Kidney (tissue), 14 donors: ENCODE data around the gene RGS1. TPM values are rescaled to one million over a fixed set of nuclear protein-coding genes. Genes with fewer than 3 reads are reported as not detected.

Source experiments
- DNase-seq, 5 donors: peaks; one replicate each; pipeline ENCODE4 v3.0.0-alpha.2; 2013 to 2020
- FAIRE-seq: peaks from 2 replicates; lab custom pipeline; 2012; peaks lifted over from hg19 to GRCh38; lab: Jason Lieb, UNC
- H3K27ac ChIP-seq, 2 donors: one replicate each; pipeline ENCODE4 v1.7.0; 2013; ENCODE audit warnings: low read depth in 2 of 2, low read length in 2 of 2, inconsistent platforms in 1 of 2
- H3K27me3 ChIP-seq: one replicate; pipeline ENCODE4 v1.7.1; 2013; ENCODE audit warnings: low read length, inconsistent platforms; ENCODE audit not compliant: control insufficient read depth, insufficient read depth
- H3K36me3 ChIP-seq, 3 donors: one replicate each; pipeline versions ENCODE4 v1.7.0 to v1.7.1; 2013; ENCODE audit warnings: low read length in 3 of 3, control low read depth in 1 of 3, inconsistent platforms in 1 of 3; ENCODE audit not compliant: insufficient read depth in 3 of 3, control insufficient read depth in 2 of 3
- H3K4me1 ChIP-seq, 3 donors: one replicate each; pipeline versions ENCODE4 v1.7.0 to v1.7.1; 2013; ENCODE audit warnings: low read length in 3 of 3, inconsistent platforms in 1 of 3, low read depth in 1 of 3; ENCODE audit not compliant: control insufficient read depth in 2 of 3, insufficient read depth in 2 of 3
- H3K4me3 ChIP-seq, 3 donors: one replicate each; pipeline versions ENCODE4 v1.7.0 to v1.8.1; 2013; ENCODE audit warnings: low read length in 3 of 3, control low read depth in 1 of 3, inconsistent platforms in 1 of 3
- H3K9ac ChIP-seq, 3 donors: one replicate each; pipeline versions ENCODE4 v1.7.0 to v1.7.1; 2013; ENCODE audit warnings: low read length in 3 of 3, control low read depth in 1 of 3, inconsistent platforms in 1 of 3
- H3K9me3 ChIP-seq, 3 donors: one replicate each; pipeline versions ENCODE4 v1.7.0 to v1.7.1; 2013; ENCODE audit warnings: low read length in 3 of 3, control low read depth in 1 of 3, inconsistent platforms in 1 of 3; ENCODE audit not compliant: control insufficient read depth in 2 of 3, insufficient read depth in 1 of 3
- intact Hi-C: fragments of 100-400 bp; cut with DNase I; formaldehyde crosslinking; loops from one replicate; pipeline ENCODE4 v1.11.1; 2022
- polyA plus RNA-seq: library from polyadenylated mRNA; stranded (reverse); fragments of 350-450 nt; fragmentation: Illumina TruSeq; extraction: RNeasy Lipid Tissue Mini Kit (QIAGEN cat#74804); gene quantifications from one replicate; pipeline ENCODE4 v1.2.3, GENCODE V29; 2014; ENCODE audit warnings: low read depth, low replicate concordance; ENCODE audit not compliant: insufficient read depth
- total RNA-seq: library from RNA; stranded (reverse); fragmentation: NEBNext Ultra II Directional; extraction: Animal tissue kit (Norgen Biotek cat#: 25700); gene quantifications from one replicate; pipeline ENCODE4 v1.2.1, GENCODE V29; 2021
- TF ChIP-seq, protein P1 (sequence below): IDR thresholded peaks from 3 replicates; pipeline ENCODE4 v1.5.1; 2012; ENCODE audit warnings: mild to moderate bottlenecking, moderate library complexity, borderline replicate concordance; ENCODE audit not compliant: insufficient read depth; ENCODE audit errors: extremely low read depth
- donor health status: control.
- donor health status: control.
- donor health status: control.
- donor health status: control.
- donor health status: control.
- donor health status: DM: yes; HTN: yes; CAD: no.
- donor health status: Normal renal cell carcinoma (clear cell type).

Gene RGS1
- total and polyA plus RNA-seq, 2 donors from 2014 or later: 5.0 to 50.2 TPM

DNA sequence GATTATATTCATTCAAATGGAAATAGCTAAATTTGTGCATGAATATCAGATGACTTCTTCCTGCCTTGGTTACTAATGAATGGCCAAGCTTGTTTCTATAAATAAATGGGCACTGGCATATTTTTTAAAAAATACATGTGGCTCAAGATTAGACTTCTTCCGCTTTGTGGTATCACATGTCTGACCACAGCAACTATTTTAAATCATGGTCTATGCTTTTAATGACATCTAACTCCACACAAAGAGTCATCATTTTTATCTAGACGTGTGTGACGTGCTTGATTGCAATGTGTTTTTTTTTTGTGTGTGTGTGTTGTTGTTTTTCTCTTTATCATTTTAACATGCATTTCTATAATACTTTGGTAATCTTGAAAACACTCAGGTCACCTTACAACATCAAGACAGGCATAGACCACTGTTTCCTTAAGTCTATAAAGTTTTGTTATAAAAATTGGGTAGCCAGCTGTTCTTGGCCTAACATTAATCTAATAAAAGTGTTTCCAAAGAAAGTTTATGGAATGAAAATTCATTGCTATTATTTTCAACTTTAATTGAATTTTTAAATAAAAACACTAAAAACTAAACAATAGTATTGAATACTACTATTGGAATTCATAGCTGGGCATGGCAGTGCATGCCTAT lies 29.5 kb downstream of the RGS1 start:
- Histone ChIP-seq H3K36me3 (no peaks in the 10 kb centered on the region), H3K27ac (no peak overlapping the region), H3K27me3 (no peaks in the 10 kb centered on the region), H3K9me3 (no peaks in the 10 kb centered on the region), H3K4me3 (no peak overlapping the region), H3K4me1 (no peaks in the 10 kb centered on the region), H3K9ac (no peak overlapping the region)
- intact Hi-C loops: loop anchor here (10.0 kb wide), 1 partner anchor 130 kb away; no protein-coding TSS in a partner anchor
- DNase-seq: no peak
- TF ChIP-seq, protein P1, sequence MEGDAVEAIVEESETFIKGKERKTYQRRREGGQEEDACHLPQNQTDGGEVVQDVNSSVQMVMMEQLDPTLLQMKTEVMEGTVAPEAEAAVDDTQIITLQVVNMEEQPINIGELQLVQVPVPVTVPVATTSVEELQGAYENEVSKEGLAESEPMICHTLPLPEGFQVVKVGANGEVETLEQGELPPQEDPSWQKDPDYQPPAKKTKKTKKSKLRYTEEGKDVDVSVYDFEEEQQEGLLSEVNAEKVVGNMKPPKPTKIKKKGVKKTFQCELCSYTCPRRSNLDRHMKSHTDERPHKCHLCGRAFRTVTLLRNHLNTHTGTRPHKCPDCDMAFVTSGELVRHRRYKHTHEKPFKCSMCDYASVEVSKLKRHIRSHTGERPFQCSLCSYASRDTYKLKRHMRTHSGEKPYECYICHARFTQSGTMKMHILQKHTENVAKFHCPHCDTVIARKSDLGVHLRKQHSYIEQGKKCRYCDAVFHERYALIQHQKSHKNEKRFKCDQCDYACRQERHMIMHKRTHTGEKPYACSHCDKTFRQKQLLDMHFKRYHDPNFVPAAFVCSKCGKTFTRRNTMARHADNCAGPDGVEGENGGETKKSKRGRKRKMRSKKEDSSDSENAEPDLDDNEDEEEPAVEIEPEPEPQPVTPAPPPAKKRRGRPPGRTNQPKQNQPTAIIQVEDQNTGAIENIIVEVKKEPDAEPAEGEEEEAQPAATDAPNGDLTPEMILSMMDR: no peak
- FAIRE-seq: peak; percentile 17

DNA sequence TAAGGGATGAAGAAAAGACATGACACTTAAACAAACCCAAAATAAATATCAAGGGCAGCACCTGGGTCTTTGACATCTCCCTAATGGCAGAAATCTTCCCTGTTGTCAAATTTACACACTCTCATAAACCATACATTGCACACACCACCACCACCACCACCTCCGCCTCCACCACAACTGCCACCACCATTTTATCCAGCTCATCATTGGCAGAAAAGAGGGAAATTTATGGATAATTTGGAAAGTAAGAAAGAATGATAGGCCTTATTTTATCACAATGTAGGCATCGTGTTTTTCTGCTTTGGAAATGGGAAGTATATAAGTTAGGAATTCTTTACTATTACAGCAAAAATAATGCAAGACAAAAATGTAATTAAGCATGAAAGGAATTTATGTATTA lies 33.1 kb downstream of the RGS1 start:
- Histone ChIP-seq H3K36me3 (no peaks in the 10 kb centered on the region), H3K9ac (no peak overlapping the region), H3K9me3 (no peaks in the 10 kb centered on the region), H3K27me3 (no peaks in the 10 kb centered on the region), H3K4me3 (no peak overlapping the region), H3K27ac (no peak overlapping the region), H3K4me1 (no peaks in the 10 kb centered on the region)
- TF ChIP-seq, protein P1: no peak
- intact Hi-C loops: loop anchor here (10.0 kb wide), 1 partner anchor 134 kb away; no protein-coding TSS in a partner anchor
- no peak for FAIRE-seq
- no peak for DNase-seq

DNA sequence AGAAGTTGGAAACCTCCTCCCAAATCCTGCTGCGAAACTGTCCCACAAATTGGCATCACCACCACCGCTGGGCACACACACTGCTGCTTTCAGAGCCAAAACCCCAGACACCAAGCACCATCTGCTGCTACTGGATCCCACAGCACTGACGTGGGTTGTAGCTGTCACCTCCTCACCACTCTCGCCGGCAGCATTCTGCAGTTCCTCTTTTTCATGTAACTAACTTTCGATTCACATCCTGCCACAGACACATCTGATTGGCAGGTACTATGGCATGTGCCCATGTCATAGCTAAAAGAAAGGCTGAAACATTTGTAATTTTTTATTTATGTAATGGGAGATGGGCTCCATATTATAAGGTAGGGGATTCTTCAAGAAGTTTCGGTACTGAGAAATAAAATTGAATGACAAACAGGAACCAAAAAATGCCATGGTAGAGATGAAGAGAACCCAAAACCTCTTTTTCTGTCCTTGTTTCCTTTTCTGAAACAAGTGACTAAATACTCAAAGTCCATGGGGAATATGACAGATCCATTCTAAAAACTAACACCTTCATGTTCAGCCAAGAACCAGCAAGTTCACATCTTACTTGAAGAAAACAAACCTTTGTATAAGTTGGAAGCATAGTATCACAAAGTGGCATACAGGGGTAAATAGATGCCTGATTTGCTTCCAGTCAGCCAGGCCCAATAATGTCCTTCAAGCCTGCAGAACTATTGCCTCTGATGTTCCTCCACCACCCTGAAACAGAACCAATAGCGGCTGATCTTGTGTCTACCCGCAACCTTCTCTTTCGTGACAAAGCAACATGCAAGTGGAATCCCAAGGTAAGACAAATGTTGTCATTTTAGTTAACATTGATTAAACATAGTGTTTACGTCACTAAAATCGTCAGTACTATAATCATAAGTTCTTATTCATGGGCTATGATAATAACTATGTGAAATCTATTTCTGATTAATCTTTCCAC lies 33.8 kb downstream of the RGS1 start:
- Histone ChIP-seq H3K36me3 (no peaks in the 10 kb centered on the region), H3K4me3 (no peak overlapping the region), H3K27me3 (no peaks in the 10 kb centered on the region), H3K27ac (no peak overlapping the region), H3K9me3 (no peaks in the 10 kb centered on the region), H3K4me1 (no peaks in the 10 kb centered on the region), H3K9ac (no peak overlapping the region)
- peak in 1 of 5 donors; percentile 75 for DNase-seq
- TF ChIP-seq, protein P1: no peak
- no peak for FAIRE-seq
- intact Hi-C loops: loop anchor here (10.0 kb wide), 1 partner anchor 135 kb away; no protein-coding TSS in a partner anchor
